GM19372 (cell line): ENCODE data around the gene BBS9.
A peak's percentile ranks its signal among the peaks of the same experiment; 100 is the strongest.
"Not testable (repeated sequence)": the region's sequence is repeated elsewhere in the genome, so short reads cannot be mapped to it uniquely, and the experiment has no call there.

Experiments
- ATAC-seq: cut with Tn5 transposase; IDR thresholded peaks from one replicate; pipeline ENCODE4 v1.9.1; 2021; ENCODE audit warnings: mild to moderate bottlenecking, low read depth, moderate library complexity; ENCODE audit not compliant: unreplicated experiment

BBS9 gene

GRCh38 chr7:33472348-33473025, 343.1 kb downstream of the BBS9 start:
- ATAC-seq: no peak

- no peak for ATAC-seq
Observed at GRCh38 chr7:33477719-33478480, 348.5 kb downstream of the BBS9 start.

GRCh38 chr7:33484476-33484875, 355.1 kb downstream of the BBS9 start:
- not testable (repeated sequence) for ATAC-seq

- ATAC-seq: no peak
Observed at GRCh38 chr7:33485747-33486493, 356.6 kb downstream of the BBS9 start.

GRCh38 chr7:33486633-33487032, 357.3 kb downstream of the BBS9 start:
- no peak for ATAC-seq

GRCh38 chr7:33487998-33488682, 358.8 kb downstream of the BBS9 start:
- peak; percentile 68 for ATAC-seq

- ATAC-seq: no peak
Observed at GRCh38 chr7:33494474-33494873, 365.1 kb downstream of the BBS9 start.

GRCh38 chr7:33495207-33495606, 365.8 kb downstream of the BBS9 start:
- ATAC-seq: no peak

- no peak for ATAC-seq
Observed at GRCh38 chr7:33497051-33497450, 367.7 kb downstream of the BBS9 start.

GRCh38 chr7:33500703-33501701, 371.6 kb downstream of the BBS9 start:
- ATAC-seq: no peak

- ATAC-seq: no peak
Observed at GRCh38 chr7:33503014-33503413, 373.6 kb downstream of the BBS9 start.

- ATAC-seq: no peak
Observed at GRCh38 chr7:33503736-33504135, 374.4 kb downstream of the BBS9 start.

- ATAC-seq: no peak
Observed at GRCh38 chr7:33504266-33504665, 374.9 kb downstream of the BBS9 start.

- ATAC-seq: no peak
Observed at GRCh38 chr7:33509206-33509605, 379.8 kb downstream of the BBS9 start.

GRCh38 chr7:33511778-33512177, 382.4 kb downstream of the BBS9 start:
- ATAC-seq: no peak

GRCh38 chr7:33516568-33516967, 387.2 kb downstream of the BBS9 start:
- ATAC-seq: no peak

GRCh38 chr7:33517191-33517590, 387.8 kb downstream of the BBS9 start:
- ATAC-seq: no peak

- not testable (repeated sequence) for ATAC-seq
Observed at GRCh38 chr7:33527008-33527407, 397.6 kb downstream of the BBS9 start.

GRCh38 chr7:33527613-33528012, 398.2 kb downstream of the BBS9 start:
- not testable (repeated sequence) for ATAC-seq

- ATAC-seq: no peak
Observed at GRCh38 chr7:33529070-33529469, 399.7 kb downstream of the BBS9 start.
